ENCODE data around the gene HDAC4.

GRCh38 chr2:239233576-239233975 lies 167.2 kb downstream of the HDAC4 start:
- TF ChIP-seq CTCF (IDR thresholded peaks at IDR 0.05; ENCODE audit: low read length) (no peak), EZH2 (IDR thresholded peaks at IDR 0.05; ENCODE audit: borderline replicate concordance, low read length) (no peak)
